Muscle layer of duodenum (tissue), 2 donors: ENCODE measurements around the gene FMO4.
"Not testable (repeated sequence)": the region's sequence is repeated elsewhere in the genome, so short reads cannot be mapped to it uniquely, and the experiment has no call there.

Experiments
- H3K27ac ChIP-seq: one replicate; pipeline ENCODE4 v1.7.0; 2013; ENCODE audit warnings: mild to moderate bottlenecking, low read length
- H3K27me3 ChIP-seq: one replicate; pipeline ENCODE4 v1.7.0; 2013; ENCODE audit warnings: low read depth, mild to moderate bottlenecking, control low read depth, low read length
- H3K36me3 ChIP-seq, 2 donors: one replicate each; pipeline ENCODE4 v1.7.0; 2013; ENCODE audit warnings: low read length in 2 of 2, control low read depth in 1 of 2, mild to moderate bottlenecking in 1 of 2; ENCODE audit not compliant: insufficient read depth in 2 of 2, control insufficient read depth in 1 of 2
- H3K4me1 ChIP-seq, 2 donors: one replicate each; pipeline ENCODE4 v1.7.0; 2013; ENCODE audit warnings: low read length in 2 of 2, mild to moderate bottlenecking in 2 of 2, control low read depth in 1 of 2, moderate library complexity in 1 of 2; ENCODE audit not compliant: insufficient read depth in 2 of 2, control insufficient read depth in 1 of 2
- H3K4me3 ChIP-seq, 2 donors: one replicate each; pipeline ENCODE4 v1.7.0; 2013; ENCODE audit warnings: low read length in 2 of 2, low read depth in 1 of 2, mild to moderate bottlenecking in 1 of 2
- H3K9me3 ChIP-seq, 2 donors: one replicate each; pipeline ENCODE4 v1.7.0; 2013; ENCODE audit warnings: low read length in 2 of 2, control low read depth in 1 of 2, mild to moderate bottlenecking in 1 of 2; ENCODE audit not compliant: control insufficient read depth in 1 of 2
- donor health status: healthy.

Gene FMO4

DNA sequence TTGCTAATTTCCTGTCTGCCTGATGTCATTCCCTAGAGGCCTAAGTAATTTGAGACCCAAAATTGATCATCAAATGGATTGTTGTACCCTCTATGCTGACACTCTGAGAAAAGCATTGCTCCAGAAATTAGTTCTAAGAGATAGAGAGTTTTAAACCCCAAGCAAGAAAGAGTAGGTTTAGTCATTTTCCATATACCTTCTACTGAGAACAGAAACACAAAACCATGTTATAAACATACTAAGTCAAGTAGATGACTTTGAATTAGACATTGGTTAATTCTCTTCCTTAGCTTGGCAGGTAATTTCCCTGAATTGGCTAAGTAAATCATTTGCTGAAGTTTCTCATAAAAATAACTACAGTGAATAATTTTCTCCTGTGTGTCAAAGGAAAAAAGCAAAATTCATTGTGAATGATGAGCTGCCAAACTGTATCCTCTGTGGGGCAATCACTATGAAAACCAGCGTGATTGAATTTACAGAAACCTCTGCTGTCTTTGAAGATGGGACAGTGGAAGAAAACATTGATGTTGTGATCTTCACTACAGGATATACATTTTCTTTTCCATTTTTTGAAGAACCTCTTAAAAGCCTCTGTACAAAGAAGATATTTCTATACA lies 20.1 kb downstream of the FMO4 start:
- H3K27me3 ChIP-seq, result no peaks in the 10 kb centered on the region
- H3K4me3 ChIP-seq, result no peak overlapping the region
- no peaks in the 10 kb centered on the region for H3K36me3 ChIP-seq
- no peak overlapping the region for H3K27ac ChIP-seq
- H3K4me1 ChIP-seq, result no peaks in the 10 kb centered on the region
- H3K9me3 ChIP-seq, result no peaks in the 10 kb centered on the region

DNA sequence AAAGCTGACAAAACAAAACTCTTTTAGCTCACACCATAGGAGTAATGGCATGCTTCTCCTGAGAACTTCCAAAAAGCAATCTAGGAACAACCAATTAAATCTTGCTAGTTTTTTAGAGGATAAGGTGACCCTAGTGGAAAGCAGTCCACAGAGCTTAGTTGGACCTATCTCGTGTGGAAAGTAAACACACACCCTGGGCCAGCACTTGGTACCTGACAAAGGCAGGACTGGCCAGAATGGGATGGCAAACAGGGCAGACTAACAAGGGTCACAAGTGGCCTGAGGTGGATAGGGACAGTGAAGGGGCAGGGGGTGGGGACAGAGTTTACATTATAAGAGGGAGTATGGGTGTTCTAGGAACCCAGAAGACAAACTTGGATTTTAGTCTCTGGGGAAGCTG lies 22.0 kb downstream of the FMO4 start:
- Histone ChIP-seq H3K27me3 (no peaks in the 10 kb centered on the region), H3K4me3 (no peak overlapping the region), H3K36me3 (no peaks in the 10 kb centered on the region), H3K9me3 (no peaks in the 10 kb centered on the region), H3K4me1 (no peaks in the 10 kb centered on the region), H3K27ac (no peak overlapping the region)

DNA sequence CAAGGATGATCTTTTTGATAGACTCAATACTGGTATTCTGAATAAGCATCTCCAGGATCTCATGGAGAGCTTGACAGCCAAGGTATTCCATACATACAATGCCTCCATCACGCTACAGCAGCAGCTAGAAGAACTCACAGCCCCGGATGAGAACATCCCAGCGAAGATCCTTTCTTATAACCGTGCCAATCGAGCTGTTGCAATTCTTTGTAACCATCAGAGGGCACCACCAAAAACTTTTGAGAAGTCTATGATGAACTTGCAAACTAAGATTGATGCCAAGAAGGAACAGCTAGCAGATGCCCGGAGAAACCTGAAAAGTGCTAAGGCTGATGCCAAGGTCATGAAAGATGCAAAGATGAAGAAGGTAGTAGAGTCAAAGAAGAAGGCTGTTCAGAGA lies 25.4 kb downstream of the FMO4 start:
- not testable (repeated sequence) for H3K4me1 ChIP-seq, H3K36me3 ChIP-seq, H3K27me3 ChIP-seq, H3K4me3 ChIP-seq, H3K27ac ChIP-seq, H3K9me3 ChIP-seq

DNA sequence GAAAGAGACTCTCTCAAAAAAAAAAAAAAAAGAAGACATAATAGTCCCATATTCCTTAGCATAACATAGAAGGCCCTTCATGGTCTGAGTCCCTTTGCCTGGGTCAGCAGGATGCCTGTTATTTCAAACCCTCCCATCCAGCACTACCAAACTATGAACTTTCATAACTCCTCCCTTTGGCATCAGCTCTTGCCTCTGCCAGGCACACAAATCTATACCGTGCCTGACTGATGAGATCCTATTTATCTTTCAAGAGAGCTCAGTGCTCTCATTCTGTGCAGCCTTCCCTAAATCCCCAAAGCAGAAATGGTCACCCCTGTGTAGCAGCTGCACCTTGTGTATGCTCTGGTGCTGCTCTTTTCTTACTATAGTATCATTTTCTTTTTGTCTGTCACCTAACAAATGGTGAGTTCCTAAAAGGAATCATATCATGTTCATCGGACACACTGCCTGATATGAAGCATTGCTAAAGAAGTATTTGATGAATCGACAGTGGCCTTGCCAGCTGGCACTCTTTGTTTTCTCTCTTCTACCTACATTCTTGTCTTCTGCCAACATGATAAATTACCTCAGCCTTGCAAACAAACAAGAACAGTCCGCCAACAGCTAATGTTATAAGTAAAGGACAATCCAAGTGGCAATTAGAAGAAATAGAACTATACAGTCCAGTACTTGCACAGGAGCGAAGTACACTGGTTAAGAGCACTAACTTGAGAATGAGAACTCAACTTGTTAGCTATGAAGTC lies 29.9 kb downstream of the FMO4 start:
- Histone ChIP-seq H3K4me3 (no peak overlapping the region), H3K27me3 (no peaks in the 10 kb centered on the region), H3K9me3 (no peaks in the 10 kb centered on the region), H3K4me1 (no peaks in the 10 kb centered on the region), H3K27ac (no peak overlapping the region), H3K36me3 (no peaks in the 10 kb centered on the region)

DNA sequence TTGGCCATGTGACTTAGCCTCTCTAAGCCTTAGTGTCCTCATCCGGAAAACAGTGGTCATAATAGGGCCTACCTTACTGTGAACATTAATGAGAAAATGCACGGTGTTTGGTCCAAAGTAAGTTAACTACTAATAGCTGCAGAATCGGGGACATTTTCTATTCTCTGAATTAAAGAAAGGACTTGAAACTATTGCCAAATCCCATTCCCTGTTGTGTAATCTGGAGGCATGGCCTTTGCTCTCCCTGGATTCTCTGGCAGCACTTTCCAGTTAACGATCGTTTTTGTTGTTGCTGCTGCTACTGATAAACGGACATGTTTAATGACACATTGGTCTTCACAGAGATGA lies 30.5 kb downstream of the FMO4 start:
- H3K4me1 ChIP-seq, result no peaks in the 10 kb centered on the region
- H3K36me3 ChIP-seq, result no peaks in the 10 kb centered on the region
- H3K9me3 ChIP-seq, result no peaks in the 10 kb centered on the region
- no peak overlapping the region for H3K4me3 ChIP-seq
- no peak overlapping the region for H3K27ac ChIP-seq
- no peaks in the 10 kb centered on the region for H3K27me3 ChIP-seq

DNA sequence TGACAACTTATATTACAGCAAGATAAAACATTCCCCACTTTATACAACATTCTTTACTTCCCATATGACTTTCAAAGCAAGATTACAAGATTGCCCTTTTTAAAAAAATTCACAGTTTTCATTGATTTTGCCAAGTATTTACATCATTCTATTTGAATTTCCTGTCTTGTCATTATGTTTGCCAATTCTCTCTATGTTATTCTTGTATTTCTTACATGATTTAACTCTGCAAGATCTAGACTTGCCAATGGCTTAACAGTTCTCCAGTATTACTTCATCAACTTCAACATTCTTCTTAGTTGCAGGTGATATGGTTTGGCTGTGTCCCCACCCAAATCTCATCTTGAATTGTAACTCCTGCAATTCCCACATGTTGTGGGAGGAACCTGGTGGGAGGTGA lies 31.6 kb downstream of the FMO4 start:
- Histone ChIP-seq H3K4me1 (no peaks in the 10 kb centered on the region), H3K9me3 (no peaks in the 10 kb centered on the region), H3K27ac (no peak overlapping the region), H3K4me3 (no peak overlapping the region), H3K27me3 (no peaks in the 10 kb centered on the region), H3K36me3 (no peaks in the 10 kb centered on the region)

DNA sequence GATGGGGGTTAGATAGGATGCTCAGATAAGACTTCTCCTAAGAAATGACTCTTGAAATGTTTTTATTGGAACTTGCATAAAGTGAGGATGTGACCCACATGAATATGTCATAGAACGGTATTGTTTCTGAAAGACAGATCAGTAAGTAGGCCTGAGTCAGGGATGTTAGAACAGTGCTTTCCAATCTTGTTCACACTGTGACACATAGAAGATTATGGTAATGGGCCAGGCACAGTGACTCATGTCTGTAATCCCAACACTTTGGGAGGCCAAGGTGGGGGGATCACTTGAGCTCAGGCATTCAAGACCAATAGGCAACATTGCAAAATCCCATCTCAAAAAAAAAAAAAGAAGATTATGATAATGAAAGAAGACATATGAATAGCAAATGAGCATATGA lies 32.9 kb downstream of the FMO4 start:
- Histone ChIP-seq H3K27me3 (no peaks in the 10 kb centered on the region), H3K36me3 (no peaks in the 10 kb centered on the region), H3K4me1 (no peaks in the 10 kb centered on the region), H3K9me3 (no peaks in the 10 kb centered on the region), H3K27ac (no peak overlapping the region), H3K4me3 (no peak overlapping the region)

DNA sequence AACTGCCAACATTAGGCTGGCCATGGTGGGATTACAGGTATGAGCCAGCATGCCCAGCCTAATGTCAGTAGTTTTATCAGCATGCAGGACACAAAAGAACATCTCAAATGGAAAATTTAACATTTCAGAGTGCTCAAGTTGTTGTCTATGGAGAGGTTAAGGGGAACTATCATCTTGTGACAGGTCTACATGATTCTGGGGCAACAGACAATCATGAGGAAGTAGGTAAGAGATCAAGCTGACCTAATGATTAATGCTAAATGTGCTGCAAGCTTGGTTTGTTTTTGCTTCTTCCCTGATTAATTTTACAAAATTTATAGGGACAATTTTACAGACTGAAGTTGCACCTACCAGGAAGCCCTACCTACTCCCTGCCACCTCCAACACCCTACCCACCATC lies 36.6 kb downstream of the FMO4 start:
- H3K36me3 ChIP-seq, result no peaks in the 10 kb centered on the region
- H3K4me1 ChIP-seq, result no peaks in the 10 kb centered on the region
- no peaks in the 10 kb centered on the region for H3K27me3 ChIP-seq
- no peaks in the 10 kb centered on the region for H3K9me3 ChIP-seq
- H3K4me3 ChIP-seq, result no peak overlapping the region
- H3K27ac ChIP-seq, result no peak overlapping the region

DNA sequence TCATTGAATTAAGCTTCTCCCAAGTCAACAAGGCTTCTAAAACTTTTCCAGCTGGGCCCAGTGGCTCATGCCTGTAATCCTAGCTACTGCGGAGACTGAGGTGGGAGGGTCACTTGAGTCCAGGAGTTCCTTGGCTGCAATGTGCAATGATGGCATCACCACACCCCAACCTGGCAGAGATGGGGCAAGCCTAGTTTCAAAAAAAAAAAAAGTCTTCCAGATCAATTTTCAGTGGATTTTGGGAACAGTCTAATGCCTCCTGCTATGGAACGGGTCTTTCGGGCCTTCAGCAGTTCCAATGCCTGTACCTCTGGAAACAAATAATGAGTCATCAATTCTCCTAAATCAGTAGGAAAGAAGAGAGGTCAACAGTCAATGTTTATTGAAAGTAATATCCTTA lies 38.0 kb downstream of the FMO4 start:
- Histone ChIP-seq H3K27ac (no peak overlapping the region), H3K36me3 (no peaks in the 10 kb centered on the region), H3K4me1 (no peaks in the 10 kb centered on the region), H3K9me3 (no peaks in the 10 kb centered on the region), H3K4me3 (no peak overlapping the region), H3K27me3 (no peaks in the 10 kb centered on the region)

DNA sequence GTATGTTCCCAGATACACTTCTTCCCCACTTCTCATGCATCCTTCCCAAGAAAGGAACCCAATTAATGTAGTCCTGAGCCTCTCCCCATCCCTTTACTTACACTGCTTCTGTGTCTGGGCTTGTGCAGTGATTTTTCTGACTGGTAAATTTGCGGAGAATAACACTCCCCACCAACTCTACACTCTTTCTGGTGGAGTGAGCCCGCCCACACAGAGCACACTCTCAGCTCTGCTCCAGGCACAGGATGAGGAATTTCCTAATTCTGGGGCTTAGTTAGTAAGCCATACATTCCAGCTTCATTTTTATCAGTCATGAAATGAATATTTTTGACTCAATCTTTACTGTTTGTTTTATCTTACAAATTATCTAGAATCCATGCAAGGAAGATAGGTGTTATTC lies 38.6 kb downstream of the FMO4 start:
- no peak overlapping the region for H3K27ac ChIP-seq
- H3K9me3 ChIP-seq, result no peaks in the 10 kb centered on the region
- no peaks in the 10 kb centered on the region for H3K36me3 ChIP-seq
- H3K27me3 ChIP-seq, result no peaks in the 10 kb centered on the region
- no peak overlapping the region for H3K4me3 ChIP-seq
- no peaks in the 10 kb centered on the region for H3K4me1 ChIP-seq

DNA sequence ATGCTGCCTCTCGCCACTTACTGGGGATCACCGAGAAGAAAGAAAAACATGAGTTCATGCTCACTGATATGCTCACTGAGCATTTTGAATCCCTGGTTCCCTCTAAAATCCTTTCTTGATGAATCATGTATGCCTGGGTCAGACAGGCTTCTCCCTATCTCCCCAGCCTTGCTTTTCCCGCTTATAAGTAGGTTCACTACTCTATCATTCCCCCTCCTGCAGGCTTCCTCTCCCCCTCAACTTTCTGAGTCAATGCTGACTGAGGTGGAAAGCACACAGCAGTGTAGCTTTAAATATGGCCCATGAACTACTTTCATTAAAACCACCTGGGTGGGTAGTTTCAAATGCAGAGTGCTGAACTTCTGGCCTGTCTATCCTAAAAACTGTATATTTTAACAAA lies 41.7 kb downstream of the FMO4 start:
- Histone ChIP-seq H3K9me3 (no peaks in the 10 kb centered on the region), H3K4me1 (no peaks in the 10 kb centered on the region), H3K36me3 (no peaks in the 10 kb centered on the region), H3K4me3 (no peak overlapping the region), H3K27me3 (no peaks in the 10 kb centered on the region), H3K27ac (no peak overlapping the region)

DNA sequence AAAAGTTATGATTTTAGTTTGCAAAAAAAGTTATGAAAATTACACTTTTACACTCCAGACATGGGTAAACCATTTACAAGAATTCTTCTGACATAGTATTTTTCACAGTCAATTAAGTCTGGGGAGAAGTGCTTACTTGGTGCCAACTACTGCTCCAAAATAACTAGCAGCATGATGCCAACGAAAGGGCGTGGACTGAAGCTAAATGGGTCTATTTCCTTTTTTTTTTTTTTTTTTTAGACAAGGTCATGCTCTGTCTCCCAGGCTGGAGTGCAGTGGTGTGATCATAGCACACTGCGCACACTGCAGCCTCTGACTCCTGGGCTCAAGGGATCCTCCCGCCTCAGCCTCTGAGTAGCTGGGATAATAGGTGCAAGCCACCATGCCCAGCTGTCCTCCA lies 43.2 kb downstream of the FMO4 start:
- no peaks in the 10 kb centered on the region for H3K36me3 ChIP-seq
- H3K27me3 ChIP-seq, result no peaks in the 10 kb centered on the region
- peaks cover 0 to 3% of the 10 kb centered on the region in 2 donors for H3K9me3 ChIP-seq
- H3K4me1 ChIP-seq, result no peaks in the 10 kb centered on the region
- no peak overlapping the region for H3K4me3 ChIP-seq
- no peak overlapping the region for H3K27ac ChIP-seq
